Activated CD4-positive, CD25-positive, alpha-beta regulatory T cell treated with anti-CD3 and anti-CD28 coated beads, Interleukin-2, amount 50 U/mL, for 72 hours (primary cell): Measurements from ENCODE around the gene MUC4.
A peak's percentile ranks its signal among the peaks of the same experiment; 100 is the strongest.

Experiments
- DNase-seq: peaks from one replicate; pipeline ENCODE4 v3.0.0; 2021

Gene MUC4, protein sequence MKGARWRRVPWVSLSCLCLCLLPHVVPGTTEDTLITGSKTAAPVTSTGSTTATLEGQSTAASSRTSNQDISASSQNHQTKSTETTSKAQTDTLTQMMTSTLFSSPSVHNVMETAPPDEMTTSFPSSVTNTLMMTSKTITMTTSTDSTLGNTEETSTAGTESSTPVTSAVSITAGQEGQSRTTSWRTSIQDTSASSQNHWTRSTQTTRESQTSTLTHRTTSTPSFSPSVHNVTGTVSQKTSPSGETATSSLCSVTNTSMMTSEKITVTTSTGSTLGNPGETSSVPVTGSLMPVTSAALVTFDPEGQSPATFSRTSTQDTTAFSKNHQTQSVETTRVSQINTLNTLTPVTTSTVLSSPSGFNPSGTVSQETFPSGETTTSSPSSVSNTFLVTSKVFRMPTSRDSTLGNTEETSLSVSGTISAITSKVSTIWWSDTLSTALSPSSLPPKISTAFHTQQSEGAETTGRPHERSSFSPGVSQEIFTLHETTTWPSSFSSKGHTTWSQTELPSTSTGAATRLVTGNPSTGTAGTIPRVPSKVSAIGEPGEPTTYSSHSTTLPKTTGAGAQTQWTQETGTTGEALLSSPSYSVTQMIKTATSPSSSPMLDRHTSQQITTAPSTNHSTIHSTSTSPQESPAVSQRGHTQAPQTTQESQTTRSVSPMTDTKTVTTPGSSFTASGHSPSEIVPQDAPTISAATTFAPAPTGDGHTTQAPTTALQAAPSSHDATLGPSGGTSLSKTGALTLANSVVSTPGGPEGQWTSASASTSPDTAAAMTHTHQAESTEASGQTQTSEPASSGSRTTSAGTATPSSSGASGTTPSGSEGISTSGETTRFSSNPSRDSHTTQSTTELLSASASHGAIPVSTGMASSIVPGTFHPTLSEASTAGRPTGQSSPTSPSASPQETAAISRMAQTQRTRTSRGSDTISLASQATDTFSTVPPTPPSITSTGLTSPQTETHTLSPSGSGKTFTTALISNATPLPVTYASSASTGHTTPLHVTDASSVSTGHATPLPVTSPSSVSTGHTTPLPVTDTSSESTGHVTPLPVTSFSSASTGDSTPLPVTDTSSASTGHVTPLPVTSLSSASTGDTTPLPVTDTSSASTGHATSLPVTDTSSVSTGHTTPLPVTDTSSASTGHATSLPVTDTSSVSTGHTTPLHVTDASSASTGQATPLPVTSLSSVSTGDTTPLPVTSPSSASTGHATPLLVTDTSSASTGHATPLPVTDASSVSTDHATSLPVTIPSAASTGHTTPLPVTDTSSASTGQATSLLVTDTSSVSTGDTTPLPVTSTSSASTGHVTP (N-terminal part only)

DNA sequence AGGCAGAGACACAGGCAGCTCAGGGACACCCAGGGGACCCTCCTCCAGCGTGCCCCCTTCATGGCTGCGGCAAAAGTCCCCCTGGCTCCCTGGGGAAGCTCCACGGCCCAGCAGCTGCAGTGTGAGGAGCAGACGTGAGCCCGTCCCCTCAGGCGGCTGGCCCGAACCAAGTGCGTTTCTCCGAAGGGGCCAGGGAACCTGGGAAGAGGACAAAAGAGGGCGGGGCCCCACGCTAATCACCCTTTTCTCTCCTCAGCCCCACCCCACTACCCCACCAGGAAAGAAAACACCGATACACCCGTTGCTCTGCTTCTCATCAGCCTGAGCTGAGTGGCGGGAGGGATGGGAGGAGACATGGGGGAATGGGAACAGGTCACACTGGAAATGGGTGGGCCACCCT lies at the start of gene MUC4:
TSS of gene MUC4 (minus strand) at position 174 of the 400 bp plus-strand sequence. CDS start at position 62, 112 bp downstream.
- DNase-seq, result no peak

DNA sequence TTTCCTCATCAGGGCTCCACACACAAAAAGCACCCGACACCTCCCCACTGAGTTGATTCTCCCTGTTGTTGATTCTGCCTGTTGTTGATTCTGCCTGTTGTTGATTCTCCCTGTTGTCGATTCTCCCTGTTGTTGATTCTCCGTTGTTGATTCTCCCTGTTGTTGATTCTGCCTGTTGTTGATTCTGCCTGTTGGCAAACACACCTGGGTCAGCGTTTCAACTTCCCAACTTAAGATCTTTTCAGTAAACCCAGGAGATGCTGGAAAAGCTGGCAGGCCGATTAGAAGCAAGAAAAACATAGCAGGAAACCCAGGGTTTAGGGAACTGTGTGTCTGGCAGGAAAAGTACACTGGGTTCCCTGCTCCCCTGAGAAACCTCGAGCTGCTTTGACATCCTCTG lies 48.7 kb upstream of the MUC4 start:
- no peak for DNase-seq

DNA sequence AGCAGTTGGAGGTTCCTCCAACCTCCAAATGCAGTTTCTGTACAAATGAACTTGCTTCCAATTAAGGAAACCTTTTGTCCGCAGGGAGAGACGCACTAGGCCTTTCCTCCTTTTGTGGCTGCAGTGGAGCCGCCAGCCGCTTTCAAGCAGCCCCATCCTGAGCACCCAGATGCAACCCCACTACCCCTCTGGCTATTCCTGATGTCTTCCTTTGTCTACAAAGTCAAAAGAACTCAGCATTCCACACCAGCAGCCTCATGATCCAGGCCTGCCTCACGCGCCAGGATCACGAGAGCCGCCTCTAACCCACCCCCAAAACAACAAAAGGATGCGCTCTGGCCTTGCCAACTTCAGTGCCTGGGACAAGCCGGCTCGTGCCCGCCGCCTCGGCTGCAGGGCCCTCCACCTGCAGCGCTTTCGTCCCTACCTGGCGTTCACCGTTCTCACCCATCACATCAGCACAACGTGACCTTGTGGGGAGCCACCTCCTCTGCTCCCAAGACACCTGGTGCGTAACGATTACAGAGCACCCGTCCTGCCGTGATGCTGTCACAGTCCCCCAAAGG lies 48.2 kb upstream of the MUC4 start:
- no peak for DNase-seq

DNA sequence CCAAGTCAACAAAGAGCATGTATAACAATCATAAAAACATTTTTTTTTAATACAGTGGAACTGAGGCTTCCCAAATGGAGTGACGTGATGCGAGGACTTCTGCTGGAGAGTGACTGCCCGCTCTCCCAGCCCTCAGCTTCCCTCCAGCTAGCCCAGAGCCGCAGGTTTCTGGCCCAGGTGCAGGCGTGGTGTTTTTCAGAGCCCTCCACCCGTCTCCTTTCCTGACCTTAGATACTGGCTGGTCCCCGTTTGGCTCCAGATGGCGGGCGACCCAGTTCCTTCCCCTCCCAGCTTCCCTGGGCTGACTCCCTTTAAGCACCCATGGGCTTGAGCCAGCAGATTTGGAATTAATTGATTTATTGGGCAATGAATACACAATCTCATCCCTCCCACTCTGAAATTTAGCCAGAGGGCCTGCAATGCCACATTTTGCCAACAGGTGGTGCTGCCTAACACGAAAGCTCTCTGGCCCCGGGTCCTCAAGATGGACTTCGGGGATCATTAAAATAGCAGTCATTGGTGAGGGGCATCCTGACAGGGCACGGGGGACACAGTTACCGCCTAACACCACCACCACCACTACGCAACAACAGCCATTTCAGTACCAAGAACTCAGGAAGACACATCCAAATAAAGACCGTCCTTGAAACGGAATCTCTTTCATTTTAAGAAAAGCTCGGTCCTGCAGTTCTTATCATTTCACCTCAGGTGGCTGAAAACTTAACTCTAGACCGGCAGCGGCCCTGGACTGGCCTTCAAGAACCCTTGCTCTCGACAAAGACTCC lies 47.5 kb upstream of the MUC4 start:
- DNase-seq, result peak; percentile 83

DNA sequence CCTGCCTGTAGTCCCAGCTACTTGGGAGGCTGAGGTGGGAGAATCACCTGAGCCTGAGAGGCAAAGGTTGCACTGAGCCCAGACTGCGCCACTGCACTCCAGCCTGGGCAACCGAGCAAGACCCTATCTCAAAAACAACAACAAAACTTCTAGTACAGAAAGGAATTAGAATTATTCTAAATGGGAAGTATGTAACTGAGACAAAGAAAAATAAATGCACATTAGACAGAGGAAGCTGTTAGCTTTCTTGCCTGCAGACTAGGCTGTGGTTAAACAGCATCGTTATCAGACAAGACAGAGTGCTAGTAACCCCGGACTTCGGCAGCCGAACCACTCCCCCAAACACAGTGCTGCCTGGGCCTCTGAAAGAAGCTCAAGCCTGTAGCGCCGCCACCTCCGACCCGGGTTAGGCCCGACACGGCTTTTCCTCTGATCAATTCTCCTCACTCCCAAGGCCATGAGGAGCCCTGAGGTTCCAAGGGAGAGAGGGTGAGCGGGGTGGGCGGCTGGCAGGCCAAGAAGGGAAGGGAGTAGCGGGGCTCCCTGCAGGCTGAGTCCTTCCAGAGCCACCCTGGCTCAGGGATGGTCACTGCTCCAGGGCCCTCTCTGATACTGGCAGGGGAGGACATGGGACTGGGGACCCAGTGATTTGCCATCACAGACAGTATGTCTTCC lies 44.8 kb upstream of the MUC4 start:
- no peak for DNase-seq

DNA sequence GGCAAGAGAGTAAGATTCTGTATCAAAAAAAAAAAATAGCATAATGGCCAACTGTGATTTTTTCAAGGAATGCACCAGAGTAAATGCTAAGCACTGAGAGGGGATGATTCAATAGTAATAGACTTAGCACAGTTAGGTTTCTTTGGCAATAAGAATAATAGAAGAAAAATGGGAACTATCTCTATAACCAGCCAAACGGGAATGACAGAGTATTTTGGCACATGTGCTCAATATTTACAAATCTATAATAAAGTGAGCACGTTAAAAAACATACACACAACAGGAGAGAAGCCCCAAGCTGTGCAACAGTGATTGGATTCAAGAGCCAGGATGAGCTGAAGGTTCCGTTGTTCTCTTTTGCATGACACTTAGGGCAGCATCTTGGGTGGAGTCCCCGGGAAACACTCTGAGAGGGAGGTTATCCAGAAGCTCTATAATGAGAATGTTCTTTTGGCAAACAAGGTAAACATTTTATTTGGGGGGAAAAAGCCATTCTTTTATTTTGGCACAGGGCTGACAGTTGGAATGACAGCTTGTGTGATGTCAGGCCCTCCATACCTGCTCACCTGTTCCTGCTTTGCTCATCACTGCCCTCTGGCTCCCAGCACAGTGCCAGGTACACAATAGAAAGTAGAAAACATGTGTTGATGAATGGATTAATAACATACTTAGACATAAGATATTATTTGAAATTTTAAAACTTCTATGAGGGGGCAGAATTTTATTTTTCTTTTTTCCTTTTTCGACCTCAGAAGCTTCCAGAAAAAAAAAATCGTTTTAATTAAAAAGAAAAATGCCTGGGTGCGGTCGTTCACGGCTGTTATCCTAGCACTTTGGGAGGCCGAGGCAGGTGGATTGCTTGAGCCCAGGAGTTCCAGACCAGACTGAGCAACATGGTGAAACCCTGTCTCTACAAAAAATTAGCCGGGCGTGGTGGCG lies 44.0 kb upstream of the MUC4 start:
- DNase-seq, result no peak

DNA sequence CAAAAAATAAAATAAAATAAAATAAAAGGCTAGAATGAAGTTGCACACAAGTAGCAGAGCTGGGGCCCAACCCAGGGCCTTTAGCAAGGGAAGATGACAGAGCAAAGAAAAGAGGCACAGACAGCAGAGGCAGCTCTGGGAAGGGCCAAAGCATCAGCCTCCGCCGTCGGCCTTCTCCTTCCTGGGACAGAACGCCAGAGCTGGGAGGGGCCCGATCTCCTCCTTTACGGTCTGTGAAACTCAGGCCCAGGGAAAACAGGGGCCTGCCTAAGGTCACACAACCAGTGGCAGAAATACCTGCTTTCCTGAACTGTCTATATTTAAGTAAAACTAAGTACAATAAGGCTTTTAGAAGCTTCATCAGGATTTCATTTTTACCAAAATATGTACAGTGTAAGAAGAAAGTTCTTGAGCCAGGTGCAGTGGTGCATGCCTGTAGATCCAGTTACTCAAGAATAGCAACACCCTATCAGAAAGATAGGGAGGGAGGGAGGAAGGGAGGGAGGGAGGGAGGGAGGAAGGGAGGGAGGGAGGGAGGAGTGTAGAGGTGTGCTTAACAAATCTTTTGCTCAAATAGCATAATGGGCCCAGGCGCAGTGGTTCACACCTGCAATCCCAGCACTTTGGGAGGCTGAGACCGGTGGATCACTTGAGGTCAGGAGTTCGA lies 43.0 kb upstream of the MUC4 start:
- DNase-seq, result no peak

DNA sequence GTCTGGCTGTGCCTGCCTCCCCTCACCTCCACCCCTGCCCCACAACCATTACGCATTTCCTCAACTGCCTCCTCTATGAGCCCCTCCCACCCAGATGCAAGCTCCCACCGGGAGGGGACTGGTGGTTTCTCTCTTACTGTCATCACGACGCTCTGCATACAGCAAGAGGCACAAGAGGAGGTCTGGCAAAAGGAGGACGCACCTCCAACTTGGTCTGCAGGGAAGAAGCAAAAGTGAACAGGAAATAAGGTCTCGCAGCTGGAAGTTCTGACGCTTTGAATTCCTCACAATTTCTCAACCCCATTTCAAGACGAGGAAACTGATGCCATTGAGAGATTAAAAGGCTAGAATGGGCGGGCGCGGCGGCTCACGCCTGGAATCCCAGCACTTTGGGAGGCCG lies 42.3 kb upstream of the MUC4 start:
- no peak for DNase-seq

DNA sequence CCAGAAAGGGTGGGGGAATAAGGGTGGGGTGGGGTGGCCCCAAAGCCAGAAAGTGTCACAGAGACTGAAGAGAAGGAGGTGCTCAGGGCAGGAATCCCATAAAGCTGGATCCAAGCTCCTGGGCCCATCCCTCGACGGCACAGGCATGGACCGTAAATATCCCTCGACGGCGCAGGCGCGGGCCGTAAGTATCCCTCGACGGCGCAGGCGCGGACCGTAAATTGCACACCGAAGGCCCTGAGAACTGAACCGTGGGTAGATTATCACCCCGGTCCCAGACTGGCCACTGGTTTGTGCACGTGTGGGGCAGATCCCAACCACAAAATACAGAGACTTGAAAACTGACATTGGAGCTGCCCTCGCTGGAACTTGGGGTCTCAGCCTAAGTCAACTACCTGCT lies 41.3 kb upstream of the MUC4 start:
- no peak for DNase-seq

DNA sequence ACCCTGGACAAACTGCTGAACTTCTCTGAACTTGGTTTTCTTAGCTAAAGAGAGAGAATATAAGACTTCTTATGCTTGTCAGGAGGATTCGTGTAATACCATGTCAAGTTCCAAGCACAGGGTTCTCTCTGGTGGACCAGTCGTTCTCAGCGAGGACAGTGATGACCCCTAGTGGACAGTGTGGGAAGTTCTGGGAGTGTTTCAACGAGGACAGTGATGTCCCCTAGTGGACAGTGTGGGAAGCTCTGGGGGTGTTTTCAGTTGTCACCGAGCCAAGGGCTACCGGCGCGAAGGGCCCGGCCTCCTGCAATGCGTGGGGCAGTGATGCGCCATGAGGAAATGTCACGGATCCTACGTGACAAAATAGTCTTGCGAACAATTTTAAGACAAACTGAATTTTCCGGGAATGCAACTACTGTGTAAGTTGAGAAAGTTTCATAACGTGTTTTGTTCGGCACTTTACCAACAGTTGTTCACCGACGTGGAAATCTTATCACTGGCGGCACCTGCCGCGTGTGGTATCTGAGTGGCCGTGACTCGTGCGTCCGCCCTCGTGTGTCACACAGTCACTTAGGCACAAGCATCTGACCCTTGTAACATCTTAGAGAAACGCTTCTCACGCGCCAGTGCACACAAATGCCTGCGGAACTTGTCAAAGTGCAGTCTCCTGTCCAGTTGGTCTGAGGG lies 39.3 kb upstream of the MUC4 start:
- peak; percentile 84 for DNase-seq

DNA sequence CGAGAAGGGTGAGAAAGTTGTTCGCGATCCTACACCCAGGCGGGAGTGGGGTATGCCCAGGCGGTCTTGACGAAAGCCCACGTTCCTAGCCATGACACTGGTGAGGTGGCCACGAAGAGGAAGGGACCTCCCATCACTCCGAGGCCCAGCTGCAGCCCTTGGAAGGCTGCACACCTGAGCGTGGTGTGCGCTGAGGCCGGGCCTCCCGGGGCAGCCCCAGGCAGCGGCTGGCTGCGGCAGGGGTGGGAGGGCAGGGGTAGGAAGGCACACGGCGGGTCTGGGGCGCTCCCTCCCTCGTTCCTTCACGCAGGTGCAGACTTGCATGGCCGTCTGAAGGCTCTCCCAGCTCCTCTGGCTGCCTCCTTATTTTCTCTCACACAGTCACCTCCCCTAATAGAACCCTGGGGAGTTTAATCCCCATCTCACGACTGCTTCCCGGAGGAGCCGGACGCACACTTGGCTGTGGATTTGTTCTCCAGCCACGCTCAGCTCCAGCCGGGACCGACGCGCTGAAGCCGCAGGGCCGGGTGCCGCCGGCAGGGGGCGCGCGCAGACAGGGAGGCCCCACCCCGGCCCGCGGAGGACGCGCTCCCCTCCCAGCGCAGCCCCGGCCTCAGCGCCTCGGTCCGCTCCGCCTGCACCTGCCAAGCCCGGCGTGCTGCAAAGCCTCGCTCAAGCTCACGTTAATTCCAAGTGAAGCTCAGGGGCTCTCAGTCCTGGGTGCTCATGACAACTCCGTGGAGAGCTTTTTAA lies 37.8 kb upstream of the MUC4 start:
- no peak for DNase-seq

DNA sequence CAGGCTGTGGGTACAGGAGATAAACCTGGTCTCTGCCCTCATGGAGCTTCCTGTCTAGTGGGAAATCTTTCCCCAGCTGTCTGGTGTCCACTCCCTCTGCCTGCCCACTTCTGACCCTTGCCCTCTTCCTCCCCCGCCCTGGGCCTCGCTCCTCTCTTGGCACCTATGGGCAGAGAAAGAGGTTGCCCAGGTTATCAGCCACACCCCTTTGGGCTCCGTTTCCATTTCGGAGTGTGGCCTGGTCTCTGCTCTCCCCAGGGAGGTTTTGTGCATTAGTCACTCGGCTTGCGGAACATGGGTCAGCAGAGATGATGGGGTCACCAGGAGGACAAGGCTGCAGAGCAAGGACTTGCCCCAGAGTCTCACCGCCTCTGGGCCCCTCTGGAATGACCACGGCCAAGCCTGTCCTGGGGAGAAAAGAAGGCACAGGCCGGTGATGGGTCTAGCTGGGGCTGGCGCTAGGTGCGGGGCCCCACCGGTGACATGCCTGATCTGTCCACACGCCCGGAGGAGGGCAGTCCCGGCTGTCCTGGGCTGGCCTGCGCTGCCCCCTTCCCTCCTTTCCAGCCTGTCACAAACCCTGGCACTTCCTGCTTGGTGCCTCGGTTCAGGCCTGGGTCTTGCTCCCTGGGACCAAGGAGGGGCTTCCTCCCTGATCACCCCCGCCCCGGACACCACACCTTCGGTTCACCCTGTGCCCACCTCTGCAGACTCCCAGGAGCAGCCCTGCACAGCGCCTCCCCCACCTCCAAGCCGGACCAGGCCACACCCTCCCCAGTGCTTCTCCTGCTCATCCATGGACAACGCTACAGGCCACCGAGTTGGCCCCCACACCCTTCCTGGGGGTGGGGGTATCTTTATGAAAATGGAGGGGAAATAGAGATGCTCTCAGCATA lies 35.6 kb upstream of the MUC4 start:
- DNase-seq, result no peak

DNA sequence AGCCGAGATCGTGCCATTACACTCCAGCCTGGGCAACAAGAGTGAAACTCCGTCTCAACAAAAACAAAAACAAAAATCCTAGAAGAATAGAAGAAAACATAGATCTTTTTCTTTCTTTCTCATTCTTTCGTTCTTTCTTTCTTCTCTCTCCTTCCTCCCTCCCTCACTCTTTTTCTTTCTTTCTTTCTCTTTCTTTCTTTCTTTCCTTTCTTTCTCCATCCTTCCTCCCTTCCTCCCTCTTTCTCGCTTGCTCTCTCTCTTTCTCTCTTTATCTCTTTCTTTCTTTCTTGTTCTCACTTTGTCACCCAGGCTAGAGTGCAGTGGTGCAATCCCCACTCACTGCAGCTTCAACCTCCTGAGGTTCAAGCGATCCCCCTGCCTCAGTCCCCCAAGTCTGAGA lies 33.8 kb upstream of the MUC4 start:
- no peak for DNase-seq

DNA sequence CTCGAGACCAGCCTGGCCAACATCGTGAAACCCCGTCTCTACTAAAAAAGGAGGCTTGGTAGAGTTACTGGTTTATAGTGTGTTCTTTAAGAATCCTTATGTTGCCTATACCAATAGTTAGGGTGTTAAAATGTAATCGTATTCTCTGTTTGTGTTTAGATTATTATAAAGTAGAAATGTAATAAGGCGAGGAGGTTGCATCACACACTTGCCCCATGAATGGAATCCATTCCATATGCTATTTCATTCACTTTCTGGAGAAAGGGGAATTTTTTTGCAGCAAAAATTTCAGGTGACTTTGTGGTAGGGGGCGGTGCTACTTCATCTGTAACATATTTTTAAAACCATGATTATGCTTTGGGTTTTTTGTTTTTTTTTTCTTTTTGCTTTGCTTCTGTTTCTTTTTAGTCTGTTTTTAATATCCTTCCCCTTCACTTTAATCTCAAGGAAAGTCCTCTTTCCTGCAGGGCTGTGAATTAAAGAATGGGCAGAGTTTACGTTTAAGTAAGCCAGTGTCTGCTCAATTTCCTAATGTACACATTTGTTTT lies 33.0 kb upstream of the MUC4 start:
- DNase-seq, result no peak

DNA sequence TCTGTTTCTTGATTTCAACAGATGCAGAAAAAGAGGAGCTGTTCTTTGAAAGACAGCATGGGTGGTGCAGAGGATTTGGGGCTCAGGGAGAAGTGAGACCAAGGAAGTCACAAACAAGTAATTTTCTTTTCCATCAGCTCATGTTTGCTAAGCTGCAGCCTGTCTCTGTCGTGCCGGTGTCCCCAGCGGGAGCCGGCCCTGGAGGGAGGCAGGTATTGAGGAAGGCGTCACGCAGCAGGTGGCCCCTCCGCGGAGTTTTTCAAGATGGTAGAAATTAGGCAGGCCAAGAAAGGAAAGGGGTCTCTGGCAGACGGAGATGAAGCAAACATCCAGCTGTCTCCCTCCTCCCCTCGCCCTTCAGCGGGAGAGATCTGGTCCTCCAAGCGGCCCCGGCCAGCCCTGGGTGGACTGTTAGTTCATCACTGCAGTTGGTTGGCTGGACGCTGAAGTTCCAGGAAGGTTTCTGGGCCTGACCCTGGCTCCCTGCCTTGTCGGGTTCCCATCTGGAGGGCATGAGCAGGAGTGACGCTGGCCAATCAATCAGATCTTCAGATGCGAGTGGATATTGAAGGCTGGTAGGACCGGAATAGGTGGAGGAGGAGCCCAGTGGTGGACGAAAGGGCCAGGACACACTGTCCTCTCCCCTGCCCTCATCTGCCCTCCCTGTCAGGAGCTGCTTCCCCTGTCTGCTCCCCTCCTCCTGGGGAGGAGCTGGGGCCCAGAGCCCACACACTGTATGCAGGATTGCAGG lies 27.7 kb upstream of the MUC4 start:
- DNase-seq, result no peak

DNA sequence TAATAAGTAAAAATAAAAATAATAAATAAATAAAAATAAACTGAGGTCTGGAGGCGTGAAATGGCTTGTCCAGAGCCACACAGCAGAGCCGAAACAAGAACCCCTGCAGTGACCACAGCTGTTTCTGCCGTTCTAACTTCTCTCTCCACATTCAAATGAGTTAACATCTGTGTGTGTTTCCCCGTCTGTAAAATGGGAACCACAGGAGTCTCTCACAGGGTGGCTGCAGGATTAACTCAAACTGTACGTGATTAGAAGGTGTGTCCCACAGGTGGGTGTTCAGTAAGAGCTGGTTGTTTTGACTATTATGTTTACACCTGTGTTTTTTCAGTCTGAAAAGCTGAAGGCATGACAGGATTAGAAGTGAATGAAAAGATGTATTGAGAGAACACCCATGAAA lies 27.0 kb upstream of the MUC4 start:
- DNase-seq, result no peak
